ENCODE results near the gene ELL2.

ELL2 gene

GRCh38 chr5:95880081-95880926, 81.3 kb downstream of the ELL2 start:
- DNase-seq, result no peak

GRCh38 chr5:95879661-95880060, 82.0 kb downstream of the ELL2 start:
- DNase-seq, result no peak

GRCh38 chr5:95878417-95879323, 83.0 kb downstream of the ELL2 start:
- DNase-seq, result no peak

- DNase-seq, result no peak
Measured at GRCh38 chr5:95876782-95877181, 84.9 kb downstream of the ELL2 start.

- DNase-seq, result no peak
Measured at GRCh38 chr5:95874246-95874645, 87.4 kb downstream of the ELL2 start.

- DNase-seq, result no peak
Measured at GRCh38 chr5:95873351-95873750, 88.3 kb downstream of the ELL2 start.

GRCh38 chr5:95872346-95873268, 89.0 kb downstream of the ELL2 start:
- no peak for DNase-seq

GRCh38 chr5:95871146-95871806, 90.4 kb downstream of the ELL2 start:
- no peak for DNase-seq

- peak; percentile 37 for DNase-seq
Measured at GRCh38 chr5:95870105-95870672, 91.5 kb downstream of the ELL2 start.

- DNase-seq, result peak; percentile 45
Measured at GRCh38 chr5:95869173-95869855, 92.3 kb downstream of the ELL2 start.

GRCh38 chr5:95868136-95868535, 93.5 kb downstream of the ELL2 start:
- no peak for DNase-seq

GRCh38 chr5:95866435-95867040, 95.1 kb downstream of the ELL2 start:
- DNase-seq, result no peak

GRCh38 chr5:95864944-95865504, 96.6 kb downstream of the ELL2 start:
- DNase-seq, result no peak

GRCh38 chr5:95864456-95864855, 97.2 kb downstream of the ELL2 start:
- DNase-seq, result no peak

GRCh38 chr5:95863383-95863757, 98.3 kb downstream of the ELL2 start:
- no peak for DNase-seq

GRCh38 chr5:95862671-95863382, 98.8 kb downstream of the ELL2 start:
- DNase-seq, result peak; percentile 25

- peak; percentile 38 for DNase-seq
Measured at GRCh38 chr5:95861864-95862561, 99.6 kb downstream of the ELL2 start.

GRCh38 chr5:95861221-95861863, 100.3 kb downstream of the ELL2 start:
- DNase-seq, result peak; percentile 27

GRCh38 chr5:95859661-95860060, 102.0 kb downstream of the ELL2 start:
- DNase-seq, result no peak
